NCI-H1694 treated with DMSO at 0.1 percent for 48 hours (cell line): ENCODE measurements around the gene SCFD1.
A peak's percentile ranks its signal among the peaks of the same experiment; 100 is the strongest.
"Not testable (repeated sequence)": the region's sequence is repeated elsewhere in the genome, so short reads cannot be mapped to it uniquely, and the experiment has no call there.

Source experiments
- DNase-seq: peaks from one replicate; lab custom pipeline; 2025; lab: John Stamatoyannopoulos, UW

Gene SCFD1, protein sequence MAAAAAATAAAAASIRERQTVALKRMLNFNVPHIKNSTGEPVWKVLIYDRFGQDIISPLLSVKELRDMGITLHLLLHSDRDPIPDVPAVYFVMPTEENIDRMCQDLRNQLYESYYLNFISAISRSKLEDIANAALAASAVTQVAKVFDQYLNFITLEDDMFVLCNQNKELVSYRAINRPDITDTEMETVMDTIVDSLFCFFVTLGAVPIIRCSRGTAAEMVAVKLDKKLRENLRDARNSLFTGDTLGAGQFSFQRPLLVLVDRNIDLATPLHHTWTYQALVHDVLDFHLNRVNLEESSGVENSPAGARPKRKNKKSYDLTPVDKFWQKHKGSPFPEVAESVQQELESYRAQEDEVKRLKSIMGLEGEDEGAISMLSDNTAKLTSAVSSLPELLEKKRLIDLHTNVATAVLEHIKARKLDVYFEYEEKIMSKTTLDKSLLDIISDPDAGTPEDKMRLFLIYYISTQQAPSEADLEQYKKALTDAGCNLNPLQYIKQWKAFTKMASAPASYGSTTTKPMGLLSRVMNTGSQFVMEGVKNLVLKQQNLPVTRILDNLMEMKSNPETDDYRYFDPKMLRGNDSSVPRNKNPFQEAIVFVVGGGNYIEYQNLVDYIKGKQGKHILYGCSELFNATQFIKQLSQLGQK

DNA sequence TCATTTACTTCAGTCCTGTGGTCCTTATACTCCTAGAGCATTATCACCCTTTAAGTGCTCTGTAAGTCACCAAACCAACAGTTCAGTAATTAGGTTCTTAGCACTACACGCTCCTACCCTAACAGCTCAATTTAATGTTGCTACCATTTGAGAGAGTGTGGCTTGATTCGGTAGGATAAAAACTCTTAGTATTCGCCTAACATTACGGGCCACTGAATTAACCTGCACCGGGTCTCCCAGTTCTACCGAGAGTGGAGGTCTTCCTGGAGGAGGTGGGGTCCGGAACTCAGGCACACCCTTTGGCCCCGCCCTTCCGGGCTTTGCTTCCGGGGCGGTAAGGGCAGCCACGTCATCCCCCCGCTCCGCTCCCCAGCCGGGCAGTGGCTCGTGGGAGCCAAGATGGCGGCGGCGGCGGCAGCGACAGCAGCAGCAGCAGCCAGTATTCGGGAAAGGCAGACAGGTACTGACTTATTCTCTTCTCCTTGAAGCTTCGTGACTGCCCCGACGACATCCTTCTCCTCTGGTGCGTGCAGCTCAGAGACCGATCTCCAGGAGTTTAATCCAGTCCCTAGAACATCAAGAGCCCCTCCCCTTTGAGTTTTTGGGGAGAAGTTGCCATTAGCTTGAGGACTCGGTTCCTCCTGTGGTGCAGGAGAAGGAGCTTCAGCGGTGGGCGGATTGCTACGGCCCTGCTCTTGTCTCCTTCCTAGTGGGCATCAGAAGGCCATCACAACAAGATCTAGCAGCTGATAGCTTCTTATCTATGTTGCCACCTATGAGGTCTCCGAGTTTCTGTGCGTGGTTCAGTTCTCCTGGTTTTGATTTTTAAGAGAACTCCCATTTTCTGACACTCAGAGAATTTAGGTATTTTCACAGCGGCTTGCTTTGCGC lies at the start of gene SCFD1:
SCFD1 (plus strand) TSS at position 380 of the 891 bp plus-strand sequence; CDS start at position 400, 20 bp downstream.
- DNase-seq = peak; percentile 93

DNA sequence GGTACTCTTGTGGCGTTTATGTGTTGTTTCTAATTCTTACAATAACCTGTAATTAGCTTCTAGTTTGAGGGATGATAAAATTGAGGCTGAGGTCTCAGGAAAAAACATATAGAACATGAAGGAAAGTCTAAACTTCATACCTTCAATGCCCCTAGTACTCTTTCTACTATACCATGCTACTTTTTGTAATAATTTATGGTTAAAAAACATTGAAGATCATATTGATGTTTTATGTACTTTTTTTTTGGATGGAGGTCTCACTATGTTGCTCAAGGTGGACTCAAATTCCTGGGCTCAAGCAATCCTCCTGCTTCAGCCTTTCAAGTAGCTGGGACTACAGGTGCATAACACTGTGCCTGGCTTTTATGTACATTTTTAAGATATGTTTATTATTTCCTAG lies 49.3 kb upstream of the SCFD1 start:
- DNase-seq = no peak

DNA sequence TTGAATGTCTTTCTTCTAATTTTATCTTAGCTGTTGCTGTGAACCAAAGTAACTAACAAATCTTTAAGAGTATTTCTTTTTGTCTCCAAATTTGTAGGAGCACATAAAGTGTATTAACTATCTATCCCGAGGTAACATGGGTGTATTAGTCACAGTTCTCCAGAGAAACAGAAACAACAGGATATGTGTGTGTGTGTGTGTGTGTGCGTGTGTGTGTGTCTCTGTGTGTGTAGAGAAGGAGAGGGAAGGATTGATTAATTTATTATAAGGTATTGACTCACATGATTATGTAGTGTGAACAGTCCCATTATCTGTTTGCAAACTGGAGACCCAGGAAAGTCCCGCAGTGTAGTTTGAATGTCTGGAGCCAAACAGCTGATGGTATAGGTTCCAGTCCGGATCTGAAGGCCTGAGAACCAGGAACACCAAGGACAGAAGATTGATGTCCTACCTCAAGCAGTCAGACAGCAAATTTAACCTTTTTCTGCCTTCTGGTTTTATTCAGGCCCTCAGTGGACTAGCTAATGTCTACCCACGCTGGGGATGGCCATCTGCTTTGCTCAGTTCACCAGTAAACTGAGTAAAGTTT lies 48.8 kb upstream of the SCFD1 start:
- no peak for DNase-seq

DNA sequence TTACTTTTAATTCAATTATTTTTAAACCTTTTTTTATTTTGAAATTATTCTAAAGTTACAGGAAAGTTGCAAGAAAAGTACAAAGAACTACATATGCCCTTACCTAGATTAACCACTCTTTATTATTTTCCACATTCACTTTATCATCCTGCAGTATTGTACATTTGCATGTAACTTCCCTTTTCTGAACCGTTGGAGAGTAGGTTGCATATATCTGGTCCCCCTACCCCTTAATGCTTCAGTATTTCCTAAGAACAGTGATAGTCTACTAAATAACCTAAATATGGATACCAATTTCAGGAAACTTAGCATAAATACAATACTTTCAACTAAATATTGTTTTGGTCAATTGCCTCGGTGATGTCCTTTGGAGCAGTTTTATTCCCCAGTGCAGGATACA lies 48.2 kb upstream of the SCFD1 start:
- DNase-seq = no peak

DNA sequence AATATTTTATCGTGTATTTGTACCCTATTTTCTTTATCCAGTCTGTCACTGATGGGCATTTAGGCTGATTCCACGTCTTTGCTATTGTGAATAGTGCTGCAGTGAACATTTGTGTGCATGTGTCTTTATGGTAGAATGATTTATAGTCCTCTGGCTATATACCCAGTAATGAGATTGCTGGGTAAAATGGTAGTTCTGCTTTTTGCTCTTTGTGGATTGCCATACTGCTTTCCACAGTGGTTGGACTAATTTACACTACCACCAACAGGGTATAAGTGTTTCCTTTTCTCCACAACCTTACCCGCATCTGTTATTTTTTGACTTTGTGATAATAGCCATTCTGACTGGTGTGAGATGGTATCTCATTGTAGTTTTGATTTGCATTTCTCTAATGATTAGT lies 47.3 kb upstream of the SCFD1 start:
- not testable (repeated sequence) for DNase-seq

DNA sequence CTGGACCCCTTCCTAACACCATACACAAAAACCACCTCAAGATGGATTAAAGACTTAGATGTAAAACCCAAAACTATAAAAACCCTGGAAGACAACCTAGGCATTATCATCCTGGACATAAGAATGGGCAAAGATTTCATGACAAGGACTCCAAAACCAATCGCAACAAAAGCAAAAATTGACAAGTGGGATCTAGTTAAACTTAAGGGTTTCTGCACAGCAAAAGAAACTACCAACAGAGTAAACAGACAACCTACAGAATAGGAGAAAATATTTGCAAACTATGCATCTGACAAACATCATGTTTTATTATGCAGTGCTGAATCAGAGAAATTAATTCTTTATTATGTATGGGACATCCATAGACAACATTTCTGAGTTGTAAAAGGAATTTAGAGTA lies 45.8 kb upstream of the SCFD1 start:
- DNase-seq = not testable (repeated sequence)

DNA sequence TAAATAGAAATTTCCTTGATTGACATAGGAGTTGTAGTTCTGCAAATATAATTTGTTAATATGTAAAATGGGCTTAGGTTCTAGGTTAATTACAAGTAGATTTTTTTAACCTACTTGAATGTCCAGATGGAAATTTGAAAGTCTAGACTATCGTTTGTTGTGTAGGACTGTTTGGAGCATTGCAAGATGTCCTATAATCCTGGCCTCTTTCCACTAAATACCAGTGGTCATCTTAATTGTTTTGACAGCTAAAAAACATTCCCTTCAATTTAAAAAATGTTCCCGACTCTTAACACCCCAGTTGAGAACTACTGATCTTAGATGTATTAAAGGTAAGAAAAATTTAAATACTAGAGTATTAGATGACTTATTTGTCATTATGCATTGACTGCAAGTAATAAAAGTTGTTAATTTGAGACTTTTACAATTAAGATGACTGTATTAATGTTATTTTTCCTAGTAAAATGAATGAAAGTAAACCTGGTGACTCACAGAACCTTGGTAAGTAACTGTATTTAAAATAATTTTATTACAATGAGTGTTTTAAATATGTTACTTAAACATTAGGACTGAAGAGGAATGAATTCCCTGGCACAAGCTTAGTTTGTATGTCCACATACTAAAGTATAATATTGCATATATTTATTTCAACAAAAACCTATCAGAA lies 41.4 kb upstream of the SCFD1 start:
- no peak for DNase-seq

DNA sequence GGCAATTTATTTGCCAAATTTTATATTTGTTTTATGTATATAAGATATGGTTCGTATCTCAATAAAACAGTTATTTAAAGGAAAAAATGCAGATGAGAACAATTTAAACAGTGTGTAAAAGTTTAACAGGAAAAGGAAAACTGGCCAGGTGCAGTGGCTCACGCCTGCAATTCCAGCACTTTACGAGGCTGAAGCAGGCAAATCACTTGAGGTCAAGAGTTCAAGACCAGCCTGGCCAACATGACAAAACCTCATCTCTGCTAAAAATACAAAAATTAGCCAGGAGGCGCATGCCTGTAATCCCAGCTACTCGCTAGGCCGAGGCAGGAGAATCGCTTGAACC lies 40.9 kb upstream of the SCFD1 start:
- no peak for DNase-seq

DNA sequence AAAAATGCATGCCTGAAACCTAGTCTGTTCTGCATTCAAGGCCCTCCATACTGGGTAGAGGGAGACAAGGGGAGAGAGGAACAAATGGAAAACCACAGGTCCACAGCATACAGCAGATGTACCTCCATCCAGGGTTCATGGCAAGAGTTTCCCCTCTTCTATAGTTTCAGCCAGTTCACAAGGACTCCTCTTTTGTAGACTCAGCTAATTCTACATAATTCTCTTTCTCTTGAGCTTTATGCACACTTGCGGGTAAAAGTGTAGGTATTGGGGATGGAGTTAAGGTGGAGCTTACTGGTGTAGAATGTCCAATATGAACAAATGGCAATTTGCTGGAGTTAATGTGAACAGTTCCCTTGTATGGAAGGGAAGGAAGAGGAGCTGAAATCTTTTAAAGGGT lies 39.7 kb upstream of the SCFD1 start:
- no peak for DNase-seq

DNA sequence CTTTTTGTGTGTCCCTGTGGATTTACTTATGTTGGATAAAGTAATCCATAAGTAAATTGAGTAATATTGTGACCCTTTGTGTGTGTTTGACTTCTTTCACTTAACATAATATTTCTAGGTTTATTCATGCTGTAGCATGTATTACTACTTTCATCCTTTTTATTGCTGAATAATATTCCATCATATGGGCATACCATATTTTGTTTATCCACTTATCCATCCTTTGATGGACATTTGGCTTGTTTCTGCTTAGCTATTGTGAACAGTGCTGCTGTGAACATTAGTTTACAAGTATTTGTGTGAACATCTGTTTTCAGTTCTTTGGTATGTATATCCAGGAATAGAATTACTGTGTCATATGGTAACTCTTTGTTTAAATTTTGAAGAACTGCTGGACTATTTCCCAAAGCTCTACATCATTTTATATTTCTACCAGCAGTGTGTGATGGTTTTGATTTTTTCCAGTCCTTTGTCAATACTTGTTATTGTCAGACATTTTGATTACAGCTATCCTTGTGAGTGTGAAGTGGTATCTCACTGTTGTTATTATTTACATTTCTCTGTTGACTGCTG lies 38.0 kb upstream of the SCFD1 start:
- DNase-seq = no peak

DNA sequence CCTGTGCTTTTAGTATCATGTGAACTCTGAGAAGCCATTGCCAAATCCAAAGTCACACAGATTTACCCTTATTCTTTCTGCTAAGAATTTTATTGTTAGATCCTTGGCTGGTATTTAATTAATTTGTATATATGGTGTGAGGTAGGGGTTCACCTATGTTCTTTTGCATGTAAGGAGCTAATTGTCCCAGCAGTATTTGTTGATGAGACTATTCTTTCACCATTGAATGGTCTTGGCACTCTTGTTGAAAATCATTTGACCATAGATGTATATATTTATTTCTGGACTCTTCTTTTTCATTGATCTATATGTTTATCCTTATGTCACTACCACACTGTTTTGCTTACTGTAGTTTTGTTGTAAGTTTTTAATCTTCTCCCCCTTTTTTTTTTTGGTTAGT lies 36.9 kb upstream of the SCFD1 start:
- no peak for DNase-seq

DNA sequence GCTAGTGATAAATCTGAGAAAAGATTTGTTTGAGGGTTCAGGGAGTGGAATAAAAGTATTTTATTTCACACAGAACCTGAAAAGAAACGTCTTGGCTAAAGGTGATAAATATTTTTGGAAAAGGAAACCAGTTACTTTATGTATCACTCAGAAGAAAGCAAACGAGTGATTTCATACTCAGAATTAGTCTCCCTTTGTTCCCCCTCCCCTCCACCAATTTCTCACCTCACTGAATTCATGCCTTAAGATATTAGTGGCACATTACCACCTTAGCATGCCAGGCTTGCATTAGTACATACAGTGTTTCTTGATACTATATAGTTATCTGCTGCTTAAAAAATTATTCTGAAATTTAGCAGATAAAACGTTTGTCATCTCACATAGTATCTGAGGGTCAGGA lies 35.0 kb upstream of the SCFD1 start:
- DNase-seq = no peak

DNA sequence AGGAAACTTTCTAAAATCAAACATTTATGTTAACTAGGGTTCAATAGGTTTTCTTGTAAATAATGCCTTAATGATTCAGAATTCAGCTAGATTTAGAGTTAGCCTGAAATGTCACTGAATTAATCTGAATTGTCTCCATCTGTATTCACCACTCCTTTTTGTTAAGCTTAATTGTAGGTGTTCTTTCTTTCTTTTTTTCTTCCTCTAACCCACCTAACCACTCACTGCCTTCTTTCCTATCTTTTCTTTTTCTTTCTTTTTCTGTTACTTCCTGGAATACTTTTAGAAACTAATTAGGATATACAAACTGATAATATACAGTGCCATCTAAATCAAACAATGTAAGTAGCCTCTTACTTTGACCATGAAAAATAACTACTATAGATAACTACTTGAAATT lies 33.2 kb upstream of the SCFD1 start:
- no peak for DNase-seq

DNA sequence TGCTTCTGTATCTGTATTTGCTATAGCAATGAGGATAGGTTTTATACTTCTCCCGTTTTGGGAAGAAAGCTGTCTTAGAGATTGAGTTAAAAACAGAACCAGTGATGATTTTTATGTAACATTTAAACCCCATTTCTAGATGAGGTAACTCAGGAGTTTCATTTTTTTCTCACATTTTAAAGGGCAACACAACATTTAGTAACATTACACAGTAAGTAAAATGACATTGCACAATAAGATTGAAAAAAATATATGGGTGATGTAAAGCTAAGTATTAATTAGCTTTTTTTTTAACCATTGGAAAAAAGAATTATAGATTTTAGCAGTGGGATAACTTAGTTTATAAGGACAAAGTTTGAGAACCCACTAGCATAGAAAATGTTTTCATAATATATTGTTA lies 25.2 kb upstream of the SCFD1 start:
- DNase-seq = no peak

DNA sequence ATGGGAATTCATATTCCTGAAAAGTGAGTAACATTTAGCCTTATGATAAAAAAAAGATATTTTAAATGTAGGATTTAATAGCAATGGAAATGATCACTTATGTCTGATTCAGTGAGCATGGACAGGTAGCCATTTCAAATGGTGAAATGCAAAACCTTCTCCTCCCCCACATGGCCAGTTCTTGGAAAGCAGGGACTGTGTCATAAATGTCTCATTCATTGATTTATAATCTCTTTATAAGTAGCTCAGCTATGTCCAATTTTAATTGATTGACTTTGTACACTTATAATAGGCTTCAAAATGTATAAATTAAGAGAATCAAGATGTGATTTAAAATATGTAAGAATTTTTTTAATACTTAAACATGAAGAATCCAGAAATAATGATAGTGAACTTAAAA lies 24.6 kb upstream of the SCFD1 start:
- no peak for DNase-seq

DNA sequence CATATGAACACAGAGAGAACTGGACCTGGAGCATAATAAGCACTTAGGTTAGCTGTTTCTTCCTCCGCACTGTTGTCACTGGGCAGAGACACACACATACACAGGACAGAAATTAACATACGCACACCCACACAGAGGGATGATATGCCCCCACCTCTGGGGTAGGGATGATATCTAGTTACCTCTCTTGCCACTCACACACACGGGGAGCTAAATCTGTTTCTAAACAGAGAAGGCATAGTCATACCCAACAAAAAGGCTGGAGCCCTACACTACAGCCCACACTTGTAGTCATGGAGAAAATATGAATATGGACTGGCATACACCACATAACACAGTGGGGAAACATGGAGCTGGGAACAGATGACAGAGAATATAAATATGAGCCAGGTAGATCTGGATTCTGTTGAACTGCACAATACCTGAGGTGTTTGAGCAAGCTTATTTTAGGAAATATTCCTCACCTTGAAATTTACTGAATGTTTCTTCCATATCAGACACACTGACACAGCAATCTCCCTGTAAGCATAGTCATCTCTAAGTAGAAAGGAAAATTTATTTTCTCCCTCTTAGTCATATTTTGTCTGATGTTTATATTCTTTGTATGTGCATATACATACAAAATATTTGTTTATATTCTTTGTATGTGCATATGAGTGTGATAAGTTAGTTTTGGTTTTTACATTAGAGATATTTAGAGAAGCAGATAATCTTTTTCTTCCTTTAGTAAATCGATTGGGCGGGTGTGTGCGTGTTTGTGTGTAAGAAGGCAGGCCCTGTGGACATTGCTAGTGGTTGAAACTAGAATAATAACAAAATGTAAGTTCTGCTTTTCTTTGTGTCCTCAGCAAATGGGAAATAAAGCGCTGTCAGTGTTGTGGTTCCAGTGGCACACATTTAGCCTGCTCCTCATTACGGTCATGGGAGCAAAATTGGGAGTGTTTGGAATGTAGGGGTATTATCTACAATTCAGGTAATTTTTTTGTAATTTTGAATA lies 20.9 kb upstream of the SCFD1 start:
- DNase-seq = no peak

DNA sequence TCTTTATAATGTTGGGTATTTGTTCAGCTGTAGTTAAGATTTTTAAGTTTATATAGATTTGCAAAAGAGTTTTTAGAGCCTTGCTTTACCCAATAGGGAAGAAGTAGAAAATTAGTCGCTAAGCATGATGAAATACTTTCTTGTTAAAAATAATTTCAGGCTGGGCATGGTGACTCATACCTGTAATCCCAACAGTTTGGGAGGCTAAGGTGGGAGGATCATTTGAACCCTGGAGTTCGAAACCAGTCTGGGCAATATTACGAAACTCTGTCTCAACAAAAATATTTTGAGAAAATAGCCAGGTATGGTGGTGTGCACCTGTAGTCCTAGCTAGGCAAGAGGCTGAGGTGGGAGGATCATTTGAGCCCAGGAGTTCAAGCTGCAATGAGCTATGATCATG lies 18.7 kb upstream of the SCFD1 start:
- DNase-seq = no peak

DNA sequence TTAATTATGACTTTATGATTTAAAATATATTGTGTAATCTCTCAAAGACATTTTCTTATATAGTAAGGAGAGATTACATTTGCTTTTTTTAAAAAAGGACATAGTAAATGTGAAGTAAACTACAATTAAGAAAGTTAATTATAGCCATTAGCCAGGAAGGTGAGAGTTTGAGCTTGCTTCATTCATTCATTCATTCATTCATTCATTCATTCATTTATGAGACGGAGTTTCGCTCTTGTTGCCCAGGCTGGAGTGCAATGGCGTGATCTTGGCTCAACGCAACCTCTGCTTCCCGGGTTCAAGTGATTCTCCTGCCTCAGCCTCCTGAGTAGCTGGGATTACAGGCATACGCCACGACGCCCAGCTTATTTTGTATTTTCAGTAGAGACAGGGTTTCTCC lies 17.4 kb upstream of the SCFD1 start:
- not testable (repeated sequence) for DNase-seq

DNA sequence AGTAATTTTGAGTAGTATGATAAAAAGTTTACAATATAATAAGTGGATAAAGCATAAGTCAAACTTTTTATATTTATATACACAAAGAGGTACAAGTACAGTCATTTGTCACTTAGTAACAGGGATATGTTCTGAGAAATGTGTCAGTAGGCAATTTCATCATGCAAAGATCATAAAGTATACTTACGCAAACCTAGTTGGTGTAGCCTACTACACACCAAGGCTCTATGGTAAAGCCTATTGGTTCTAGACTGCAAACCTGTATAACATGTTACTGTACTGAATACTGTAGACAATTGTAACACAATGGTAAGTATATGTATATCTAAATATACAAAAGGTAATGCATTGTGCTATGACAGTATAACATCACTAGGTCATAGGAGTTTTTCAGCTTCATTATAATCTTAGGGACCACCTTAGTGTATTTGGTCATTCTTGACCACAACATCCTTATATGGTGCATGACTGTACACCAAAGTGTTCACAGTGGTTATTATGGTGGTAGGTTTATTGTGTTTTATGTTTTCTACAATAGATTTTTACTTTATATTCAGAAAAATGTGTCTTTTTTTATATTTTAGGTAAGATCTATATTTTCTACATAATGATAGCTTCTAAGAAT lies 14.9 kb upstream of the SCFD1 start:
- no peak for DNase-seq

DNA sequence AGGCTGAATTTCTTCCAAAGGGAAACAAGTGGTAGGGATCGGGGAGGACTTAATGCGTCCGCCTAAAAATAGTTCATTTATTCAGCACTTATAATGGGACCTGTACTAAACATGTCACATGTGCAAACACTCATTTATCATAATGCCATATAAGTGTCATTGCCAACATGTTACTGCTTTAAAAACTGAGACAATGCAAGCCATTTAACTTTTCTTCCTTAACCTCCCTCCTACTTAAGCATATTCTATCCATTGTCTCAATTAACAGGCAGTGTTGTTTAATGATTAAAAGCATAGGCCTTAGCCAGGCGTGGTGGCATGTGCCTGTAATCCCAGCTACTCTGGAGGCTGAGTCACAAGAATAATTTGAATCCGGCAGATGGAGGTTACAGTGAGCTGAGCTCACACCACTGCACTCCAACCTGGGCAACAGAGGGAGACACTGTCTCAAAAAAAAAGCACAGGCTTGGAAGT lies 13.5 kb upstream of the SCFD1 start:
- peak; percentile 50 for DNase-seq
